NCI-H2081 (cell line): ENCODE results near the gene SCGN.
"Not testable (repeated sequence)": the region's sequence is repeated elsewhere in the genome, so short reads cannot be mapped to it uniquely, and the experiment has no call there.

Source experiments
- DNase-seq, 2 experiments: peaks; one replicate each; lab custom pipeline; 2025; lab: John Stamatoyannopoulos, UW

Gene SCGN

GRCh38 chr6:25727028-25727427 lies 75.0 kb downstream of the SCGN start:
- DNase-seq: no peak

GRCh38 chr6:25730907-25731306 lies 78.9 kb downstream of the SCGN start:
- no peak for DNase-seq

- no peak for DNase-seq
Observed at GRCh38 chr6:25731721-25732120, 79.7 kb downstream of the SCGN start.

GRCh38 chr6:25732468-25733198 lies 80.6 kb downstream of the SCGN start:
- DNase-seq: no peak

GRCh38 chr6:25735261-25735660 lies 83.2 kb downstream of the SCGN start:
- DNase-seq: no peak

- DNase-seq: no peak
Observed at GRCh38 chr6:25743868-25744267, 91.9 kb downstream of the SCGN start.

GRCh38 chr6:25745836-25746235 lies 93.8 kb downstream of the SCGN start:
- DNase-seq: no peak

GRCh38 chr6:25746968-25747367 lies 95.0 kb downstream of the SCGN start:
- DNase-seq: no peak

GRCh38 chr6:25747477-25747876 lies 95.5 kb downstream of the SCGN start:
- DNase-seq: no peak

GRCh38 chr6:25748049-25748448 lies 96.0 kb downstream of the SCGN start:
- DNase-seq: no peak

GRCh38 chr6:25748601-25749517 lies 96.8 kb downstream of the SCGN start:
- DNase-seq: not testable (repeated sequence)

- no peak for DNase-seq
Observed at GRCh38 chr6:25749837-25750236, 97.8 kb downstream of the SCGN start.

GRCh38 chr6:25750906-25751305 lies 98.9 kb downstream of the SCGN start:
- DNase-seq: peak in 1 of 2 experiments; percentile 8
